ENCODE measurements around the gene ATP6V0A1. TPM values are rescaled to one million over a fixed set of nuclear protein-coding genes. Genes with fewer than 3 reads are reported as not detected.

The ATP6V0A1 gene
- total and polyA plus RNA-seq, 2 experiments from 2014 or later = 23.9 to 42.3 TPM

GRCh38 chr17:42463976-42464400 is 5.3 kb downstream of the ATP6V0A1 start (continued):
- TF ChIP-seq, protein P1, sequence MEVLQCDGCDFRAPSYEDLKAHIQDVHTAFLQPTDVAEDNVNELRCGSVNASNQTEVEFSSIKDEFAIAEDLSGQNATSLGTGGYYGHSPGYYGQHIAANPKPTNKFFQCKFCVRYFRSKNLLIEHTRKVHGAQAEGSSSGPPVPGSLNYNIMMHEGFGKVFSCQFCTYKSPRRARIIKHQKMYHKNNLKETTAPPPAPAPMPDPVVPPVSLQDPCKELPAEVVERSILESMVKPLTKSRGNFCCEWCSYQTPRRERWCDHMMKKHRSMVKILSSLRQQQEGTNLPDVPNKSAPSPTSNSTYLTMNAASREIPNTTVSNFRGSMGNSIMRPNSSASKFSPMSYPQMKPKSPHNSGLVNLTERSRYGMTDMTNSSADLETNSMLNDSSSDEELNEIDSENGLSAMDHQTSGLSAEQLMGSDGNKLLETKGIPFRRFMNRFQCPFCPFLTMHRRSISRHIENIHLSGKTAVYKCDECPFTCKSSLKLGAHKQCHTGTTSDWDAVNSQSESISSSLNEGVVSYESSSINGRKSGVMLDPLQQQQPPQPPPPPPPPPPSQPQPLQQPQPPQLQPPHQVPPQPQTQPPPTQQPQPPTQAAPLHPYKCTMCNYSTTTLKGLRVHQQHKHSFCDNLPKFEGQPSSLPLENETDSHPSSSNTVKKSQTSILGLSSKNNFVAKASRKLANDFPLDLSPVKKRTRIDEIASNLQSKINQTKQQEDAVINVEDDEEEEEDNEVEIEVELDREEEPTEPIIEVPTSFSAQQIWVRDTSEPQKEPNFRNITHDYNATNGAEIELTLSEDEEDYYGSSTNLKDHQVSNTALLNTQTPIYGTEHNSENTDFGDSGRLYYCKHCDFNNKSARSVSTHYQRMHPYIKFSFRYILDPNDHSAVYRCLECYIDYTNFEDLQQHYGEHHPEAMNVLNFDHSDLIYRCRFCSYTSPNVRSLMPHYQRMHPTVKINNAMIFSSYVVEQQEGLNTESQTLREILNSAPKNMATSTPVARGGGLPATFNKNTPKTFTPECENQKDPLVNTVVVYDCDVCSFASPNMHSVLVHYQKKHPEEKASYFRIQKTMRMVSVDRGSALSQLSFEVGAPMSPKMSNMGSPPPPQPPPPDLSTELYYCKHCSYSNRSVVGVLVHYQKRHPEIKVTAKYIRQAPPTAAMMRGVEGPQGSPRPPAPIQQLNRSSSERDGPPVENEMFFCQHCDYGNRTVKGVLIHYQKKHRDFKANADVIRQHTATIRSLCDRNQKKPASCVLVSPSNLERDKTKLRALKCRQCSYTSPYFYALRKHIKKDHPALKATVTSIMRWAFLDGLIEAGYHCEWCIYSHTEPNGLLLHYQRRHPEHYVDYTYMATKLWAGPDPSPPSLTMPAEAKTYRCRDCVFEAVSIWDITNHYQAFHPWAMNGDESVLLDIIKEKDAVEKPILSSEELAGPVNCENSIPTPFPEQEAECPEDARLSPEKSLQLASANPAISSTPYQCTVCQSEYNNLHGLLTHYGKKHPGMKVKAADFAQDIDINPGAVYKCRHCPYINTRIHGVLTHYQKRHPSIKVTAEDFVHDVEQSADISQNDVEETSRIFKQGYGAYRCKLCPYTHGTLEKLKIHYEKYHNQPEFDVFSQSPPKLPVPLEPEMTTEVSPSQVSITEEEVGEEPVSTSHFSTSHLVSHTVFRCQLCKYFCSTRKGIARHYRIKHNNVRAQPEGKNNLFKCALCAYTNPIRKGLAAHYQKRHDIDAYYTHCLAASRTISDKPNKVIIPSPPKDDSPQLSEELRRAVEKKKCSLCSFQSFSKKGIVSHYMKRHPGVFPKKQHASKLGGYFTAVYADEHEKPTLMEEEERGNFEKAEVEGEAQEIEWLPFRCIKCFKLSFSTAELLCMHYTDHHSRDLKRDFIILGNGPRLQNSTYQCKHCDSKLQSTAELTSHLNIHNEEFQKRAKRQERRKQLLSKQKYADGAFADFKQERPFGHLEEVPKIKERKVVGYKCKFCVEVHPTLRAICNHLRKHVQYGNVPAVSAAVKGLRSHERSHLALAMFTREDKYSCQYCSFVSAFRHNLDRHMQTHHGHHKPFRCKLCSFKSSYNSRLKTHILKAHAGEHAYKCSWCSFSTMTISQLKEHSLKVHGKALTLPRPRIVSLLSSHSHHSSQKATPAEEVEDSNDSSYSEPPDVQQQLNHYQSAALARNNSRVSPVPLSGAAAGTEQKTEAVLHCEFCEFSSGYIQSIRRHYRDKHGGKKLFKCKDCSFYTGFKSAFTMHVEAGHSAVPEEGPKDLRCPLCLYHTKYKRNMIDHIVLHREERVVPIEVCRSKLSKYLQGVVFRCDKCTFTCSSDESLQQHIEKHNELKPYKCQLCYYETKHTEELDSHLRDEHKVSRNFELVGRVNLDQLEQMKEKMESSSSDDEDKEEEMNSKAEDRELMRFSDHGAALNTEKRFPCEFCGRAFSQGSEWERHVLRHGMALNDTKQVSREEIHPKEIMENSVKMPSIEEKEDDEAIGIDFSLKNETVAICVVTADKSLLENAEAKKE (CRISPR knock-in tag; IDR thresholded peaks at IDR 0.05) = no peak
- TF ChIP-seq ZNF331 (CRISPR knock-in tag; IDR thresholded peaks at IDR 0.05; ENCODE audit: low read depth) (no peak), STAT1 (IDR thresholded peaks at IDR 0.05; ENCODE audit: unreplicated experiment) (no peak), EZH2phosphoT487 (IDR thresholded peaks at IDR 0.05; ENCODE audit: unreplicated experiment) (no peak), CREB1 (CRISPR knock-in tag; IDR thresholded peaks at IDR 0.05; ENCODE audit: low read depth) (no peak)

DNA sequence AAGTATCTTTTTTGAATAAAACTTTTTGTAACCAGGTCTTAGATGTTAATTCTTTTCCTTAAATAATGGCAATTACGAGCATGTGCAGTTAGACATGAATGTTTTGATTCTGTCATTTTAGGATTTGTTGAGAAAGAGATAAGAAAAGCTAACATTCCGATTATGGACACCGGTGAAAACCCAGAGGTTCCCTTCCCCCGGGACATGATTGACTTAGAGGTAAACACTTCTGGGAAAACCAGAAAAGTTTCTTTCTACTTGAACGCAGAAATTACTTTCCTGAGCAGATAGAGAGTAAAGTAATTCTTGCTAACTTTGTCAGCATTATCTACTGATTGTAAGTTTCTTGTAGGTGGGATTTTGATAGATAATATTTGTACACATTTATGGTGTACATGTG is 9.2 kb downstream of the ATP6V0A1 start:
- H3K4me3 ChIP-seq = no peak overlapping the region
- H3K9me2 ChIP-seq (ENCODE audit: insufficient read depth) = no peaks in the 10 kb centered on the region
- H3K79me2 ChIP-seq (replicated peaks; ENCODE audit: insufficient read depth) = no peaks in the 10 kb centered on the region
- no peak overlapping the region for H3K27ac ChIP-seq (ENCODE audit: low read depth)
- no peak for DNase-seq (ENCODE audit: low spot score)
- no peaks in the 10 kb centered on the region for H3K4me1 ChIP-seq (ENCODE audit: insufficient read depth)
- peaks cover 3% of the 10 kb centered on the region; the same call in 1 of the 2 replicates for H4K20me1 ChIP-seq (replicated peaks; ENCODE audit: insufficient read depth)
- Mint-ChIP-seq H3K27ac (no peak overlapping the region), H3K4me3 (no peak overlapping the region), H3K27me3 (ENCODE audit: insufficient read depth, low read depth, poor library complexity) (no peaks in the 10 kb centered on the region), H3K4me1 (no peaks in the 10 kb centered on the region), H3K36me3 (ENCODE audit: low read depth) (peaks cover 53% of the 10 kb centered on the region; the same call in 2 of the 3 replicates), H3K9me3 (no peaks in the 10 kb centered on the region)
- TF ChIP-seq, protein P2, sequence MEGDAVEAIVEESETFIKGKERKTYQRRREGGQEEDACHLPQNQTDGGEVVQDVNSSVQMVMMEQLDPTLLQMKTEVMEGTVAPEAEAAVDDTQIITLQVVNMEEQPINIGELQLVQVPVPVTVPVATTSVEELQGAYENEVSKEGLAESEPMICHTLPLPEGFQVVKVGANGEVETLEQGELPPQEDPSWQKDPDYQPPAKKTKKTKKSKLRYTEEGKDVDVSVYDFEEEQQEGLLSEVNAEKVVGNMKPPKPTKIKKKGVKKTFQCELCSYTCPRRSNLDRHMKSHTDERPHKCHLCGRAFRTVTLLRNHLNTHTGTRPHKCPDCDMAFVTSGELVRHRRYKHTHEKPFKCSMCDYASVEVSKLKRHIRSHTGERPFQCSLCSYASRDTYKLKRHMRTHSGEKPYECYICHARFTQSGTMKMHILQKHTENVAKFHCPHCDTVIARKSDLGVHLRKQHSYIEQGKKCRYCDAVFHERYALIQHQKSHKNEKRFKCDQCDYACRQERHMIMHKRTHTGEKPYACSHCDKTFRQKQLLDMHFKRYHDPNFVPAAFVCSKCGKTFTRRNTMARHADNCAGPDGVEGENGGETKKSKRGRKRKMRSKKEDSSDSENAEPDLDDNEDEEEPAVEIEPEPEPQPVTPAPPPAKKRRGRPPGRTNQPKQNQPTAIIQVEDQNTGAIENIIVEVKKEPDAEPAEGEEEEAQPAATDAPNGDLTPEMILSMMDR (conservative IDR thresholded peaks at IDR 0.05; ENCODE audit: low read depth in 2 of 2) = no peak
- no peak for TF ChIP-seq EZH2phosphoT487 (IDR thresholded peaks at IDR 0.05; ENCODE audit: unreplicated experiment)
- no peak for TF ChIP-seq JUNB (IDR thresholded peaks at IDR 0.05; ENCODE audit: unreplicated experiment)
- no peak for TF ChIP-seq CREB1 (CRISPR knock-in tag; IDR thresholded peaks at IDR 0.05; ENCODE audit: low read depth)
- TF ChIP-seq, protein P3, sequence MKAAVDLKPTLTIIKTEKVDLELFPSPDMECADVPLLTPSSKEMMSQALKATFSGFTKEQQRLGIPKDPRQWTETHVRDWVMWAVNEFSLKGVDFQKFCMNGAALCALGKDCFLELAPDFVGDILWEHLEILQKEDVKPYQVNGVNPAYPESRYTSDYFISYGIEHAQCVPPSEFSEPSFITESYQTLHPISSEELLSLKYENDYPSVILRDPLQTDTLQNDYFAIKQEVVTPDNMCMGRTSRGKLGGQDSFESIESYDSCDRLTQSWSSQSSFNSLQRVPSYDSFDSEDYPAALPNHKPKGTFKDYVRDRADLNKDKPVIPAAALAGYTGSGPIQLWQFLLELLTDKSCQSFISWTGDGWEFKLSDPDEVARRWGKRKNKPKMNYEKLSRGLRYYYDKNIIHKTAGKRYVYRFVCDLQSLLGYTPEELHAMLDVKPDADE (IDR thresholded peaks at IDR 0.05) = no peak
- no peak for TF ChIP-seq POLR2AphosphoS5 (IDR thresholded peaks at IDR 0.05; ENCODE audit: low read depth)
- peaks cover 22% of the 10 kb centered on the region for H3K36me3 ChIP-seq (ENCODE audit: insufficient read depth)
- ATAC-seq = no peak
- H2AFZ ChIP-seq = no peak overlapping the region
- H3K27me3 ChIP-seq (ENCODE audit: insufficient read depth) = no peaks in the 10 kb centered on the region
- no peaks in the 10 kb centered on the region for H3F3A ChIP-seq (replicated peaks; ENCODE audit: low read depth)
- no peak overlapping the region for H3K4me2 ChIP-seq

Measured in GM23338 (cell line).